ENCODE data around the gene PTPRA. TPM values are rescaled to one million over a fixed set of nuclear protein-coding genes. Genes with fewer than 3 reads are reported as not detected.

Gene PTPRA
- total RNA-seq, 2 donors from 2014 or later = 52.4 to 58.7 TPM

- H3K27me3 ChIP-seq (ENCODE audit: control insufficient read depth, insufficient read depth, low read length, poor library complexity, severe bottlenecking) = no peaks in the 10 kb centered on the region
- no peak overlapping the region for H3K27ac ChIP-seq (ENCODE audit: low read depth, low read length)
- no peaks in the 10 kb centered on the region for H3K4me1 Mint-ChIP-seq
Observed at GRCh38 chr20:2834401-2835110, 38.7 kb upstream of the PTPRA start.

GRCh38 chr20:2835331-2835796, 37.9 kb upstream of the PTPRA start:
- H3K27ac ChIP-seq (ENCODE audit: low read depth, low read length) = no peak overlapping the region
- Mint-ChIP-seq H3K27ac (no peak overlapping the region), H3K27me3 (ENCODE audit: insufficient read depth) (peaks cover 11% of the 10 kb centered on the region), H3K4me3 (no peak overlapping the region), H3K36me3 (ENCODE audit: low read depth) (peaks cover 39% of the 10 kb centered on the region), H3K4me1 (no peaks in the 10 kb centered on the region), H3K9me3 (no peaks in the 10 kb centered on the region)
- no peaks in the 10 kb centered on the region for H3K27me3 ChIP-seq (ENCODE audit: control insufficient read depth, insufficient read depth, low read length, poor library complexity, severe bottlenecking)
- H3K36me3 ChIP-seq (ENCODE audit: control insufficient read depth, insufficient read depth, low read length) = peaks cover 5% of the 10 kb centered on the region
- TF ChIP-seq CTCF (conservative IDR thresholded peaks at IDR 0.05) = no peak
- no peak overlapping the region for H3K9ac ChIP-seq (ENCODE audit: extremely low read depth, low read length, poor library complexity, severe bottlenecking)
- DNase-seq = no peak
- H3K4me3 ChIP-seq (ENCODE audit: low read length) = no peak overlapping the region
- WGBS, 2 experiments (ENCODE audit: insufficient coverage in 1 of 2, insufficient read length in 1 of 2) = 88 to 97% methylated on average over 4 to 6 of the region's 6 CpGs
- H3K9me3 ChIP-seq (ENCODE audit: control insufficient read depth, low read length) = no peaks in the 10 kb centered on the region
- H3K4me1 ChIP-seq (ENCODE audit: control insufficient read depth, insufficient read depth, low read length) = no peaks in the 10 kb centered on the region

More at GRCh38 chr20:2834401-2835110, 38.7 kb upstream of the PTPRA start:
- H3K4me3 ChIP-seq (ENCODE audit: low read length) = no peak overlapping the region
- DNase-seq = no peak
- Mint-ChIP-seq H3K36me3 (ENCODE audit: low read depth) (peaks cover 39% of the 10 kb centered on the region), H3K27ac (no peak overlapping the region), H3K9me3 (no peaks in the 10 kb centered on the region), H3K27me3 (ENCODE audit: insufficient read depth) (peaks cover 15% of the 10 kb centered on the region), H3K4me3 (no peak overlapping the region)
- TF ChIP-seq CTCF (conservative IDR thresholded peaks at IDR 0.05) = no peak
- H3K9me3 ChIP-seq (ENCODE audit: control insufficient read depth, low read length) = no peaks in the 10 kb centered on the region
- 90 to 92% methylated on average over 10 to 14 of the region's 14 CpGs for WGBS, 2 experiments (ENCODE audit: insufficient coverage in 1 of 2, insufficient read length in 1 of 2)
- H3K36me3 ChIP-seq (ENCODE audit: control insufficient read depth, insufficient read depth, low read length) = peaks cover 5% of the 10 kb centered on the region
- no peak overlapping the region for H3K9ac ChIP-seq (ENCODE audit: extremely low read depth, low read length, poor library complexity, severe bottlenecking)
- no peaks in the 10 kb centered on the region for H3K4me1 ChIP-seq (ENCODE audit: control insufficient read depth, insufficient read depth, low read length)

- Mint-ChIP-seq H3K36me3 (ENCODE audit: low read depth) (peaks cover 39% of the 10 kb centered on the region), H3K9me3 (no peaks in the 10 kb centered on the region), H3K4me1 (no peaks in the 10 kb centered on the region), H3K4me3 (no peak overlapping the region), H3K27me3 (ENCODE audit: insufficient read depth) (peaks cover 12% of the 10 kb centered on the region), H3K27ac (no peak overlapping the region)
- DNase-seq = no peak
- no peaks in the 10 kb centered on the region for H3K27me3 ChIP-seq (ENCODE audit: control insufficient read depth, insufficient read depth, low read length, poor library complexity, severe bottlenecking)
- WGBS, 2 experiments (ENCODE audit: insufficient coverage in 1 of 2, insufficient read length in 1 of 2) = 80 to 90% methylated on average over 2 to 5 of the region's 5 CpGs
- no peak overlapping the region for H3K9ac ChIP-seq (ENCODE audit: extremely low read depth, low read length, poor library complexity, severe bottlenecking)
- TF ChIP-seq CTCF (conservative IDR thresholded peaks at IDR 0.05) = no peak
- no peaks in the 10 kb centered on the region for H3K4me1 ChIP-seq (ENCODE audit: control insufficient read depth, insufficient read depth, low read length)
- peaks cover 5% of the 10 kb centered on the region for H3K36me3 ChIP-seq (ENCODE audit: control insufficient read depth, insufficient read depth, low read length)
- H3K27ac ChIP-seq (ENCODE audit: low read depth, low read length) = no peak overlapping the region
- H3K4me3 ChIP-seq (ENCODE audit: low read length) = no peak overlapping the region
- H3K9me3 ChIP-seq (ENCODE audit: control insufficient read depth, low read length) = no peaks in the 10 kb centered on the region
Observed at GRCh38 chr20:2836035-2836434, 37.2 kb upstream of the PTPRA start.

Measured in endodermal cell (in vitro differentiated cells).